HG02588 (cell line): ENCODE results near the gene DLGAP1.

Experiments
- ATAC-seq: cut with Tn5 transposase; IDR thresholded peaks from one replicate; pipeline ENCODE4 v1.9.1; 2021; ENCODE audit warnings: mild to moderate bottlenecking, moderate library complexity; ENCODE audit not compliant: unreplicated experiment

Gene DLGAP1

DNA sequence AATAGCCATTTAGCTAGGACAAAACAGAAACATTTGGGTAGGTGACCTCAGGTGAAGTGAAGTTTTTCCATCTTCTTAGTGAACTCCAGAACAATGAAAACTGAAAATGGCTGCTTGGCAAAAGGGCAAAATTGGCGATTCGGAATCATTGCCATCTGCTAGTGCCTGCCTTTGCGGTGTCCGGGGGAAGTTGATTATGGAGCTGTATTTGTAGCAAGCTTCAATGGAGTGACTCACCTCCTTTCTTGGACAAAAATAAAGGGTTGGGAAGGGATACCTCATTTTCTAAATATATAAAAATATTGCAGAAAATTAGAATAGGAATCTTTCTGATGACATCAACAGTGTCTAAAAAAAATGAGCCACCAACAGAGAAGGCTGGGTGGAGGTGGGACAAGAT, 544.6 kb downstream of the DLGAP1 start:
- ATAC-seq: no peak

DNA sequence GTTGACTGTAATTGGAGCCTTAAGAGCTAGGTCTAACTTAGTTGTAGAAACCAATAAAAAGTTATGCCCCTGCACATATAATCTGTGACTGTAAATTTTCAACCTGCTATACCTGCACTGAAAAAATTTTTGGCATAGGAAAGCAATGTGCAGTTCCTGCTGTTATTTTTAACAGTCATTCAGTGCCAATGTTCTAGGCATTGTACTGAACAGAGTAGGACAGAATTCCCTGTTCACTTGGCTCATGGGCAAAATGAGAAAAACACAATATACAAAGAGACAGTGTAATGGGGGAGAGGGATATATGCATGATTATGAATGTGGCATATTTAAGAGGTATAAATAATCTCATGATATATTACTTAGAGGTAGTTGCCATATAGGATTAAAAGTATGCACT, 547.2 kb downstream of the DLGAP1 start:
- no peak for ATAC-seq

DNA sequence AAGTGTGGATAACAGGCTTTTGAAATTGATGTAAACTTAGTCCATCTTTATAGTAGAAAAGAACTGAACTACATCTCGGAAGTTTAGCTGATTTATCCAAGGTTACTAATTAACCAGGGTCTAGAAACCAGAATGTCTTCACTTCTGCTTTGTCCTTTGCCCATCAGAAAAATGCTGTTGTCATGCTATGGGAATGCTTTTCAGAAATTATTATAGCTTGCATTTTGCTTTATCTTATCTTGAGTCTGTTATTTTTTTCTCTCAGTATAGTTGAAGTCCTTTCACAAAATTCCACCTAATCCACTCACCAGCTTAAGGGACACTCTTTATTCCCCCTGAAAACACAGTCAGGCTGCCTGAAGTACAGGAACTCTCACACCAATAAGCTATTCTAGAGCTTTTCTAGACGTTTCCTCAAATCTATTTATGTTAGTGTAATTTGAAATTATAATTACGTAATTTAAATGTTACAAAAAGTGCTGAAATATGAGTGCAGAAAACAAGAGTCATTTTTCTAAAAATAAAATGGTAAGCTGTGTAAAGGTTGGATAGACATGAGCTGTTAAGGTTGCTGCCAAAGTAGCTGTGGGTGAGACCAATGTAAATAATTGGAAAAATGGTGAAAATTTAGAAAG, 548.9 kb downstream of the DLGAP1 start:
- ATAC-seq: no peak

DNA sequence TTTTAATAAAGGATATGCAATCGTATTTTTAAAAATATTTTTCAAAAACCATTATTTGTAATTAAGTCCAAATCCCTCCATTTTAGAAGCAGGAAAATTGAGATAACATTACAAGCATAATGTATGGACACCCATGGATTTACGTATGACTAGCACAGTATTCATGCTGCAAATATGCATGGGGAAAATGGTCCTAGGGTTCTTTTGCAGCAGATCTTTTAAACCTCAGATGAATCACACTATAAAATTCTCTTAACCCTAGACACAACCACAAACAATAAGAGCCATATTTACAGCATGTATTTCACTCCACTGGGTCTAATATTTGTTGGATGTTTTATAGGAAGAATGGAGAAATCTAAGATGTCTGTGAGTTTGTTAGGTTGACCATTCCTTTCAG, 551.8 kb downstream of the DLGAP1 start:
- no peak for ATAC-seq

DNA sequence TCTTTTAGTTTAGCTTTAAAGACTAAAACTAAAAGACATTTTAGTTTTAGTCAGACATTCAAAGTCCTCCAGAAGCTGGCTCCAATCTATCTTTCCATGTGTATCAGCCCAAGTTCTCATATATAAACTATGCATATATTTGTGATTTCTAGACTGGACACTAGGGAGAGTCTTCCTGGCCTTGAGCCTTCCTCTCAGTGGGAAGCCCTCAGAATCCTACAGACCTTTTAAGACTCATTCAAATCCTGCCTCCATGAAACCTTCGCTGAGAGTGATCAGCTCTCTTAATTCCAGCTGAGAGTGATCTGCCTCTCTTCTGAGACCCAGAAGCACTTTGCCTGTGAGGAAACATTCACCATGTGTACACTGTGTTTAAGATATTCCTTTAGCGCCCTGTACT, 552.4 kb downstream of the DLGAP1 start:
- ATAC-seq: no peak

DNA sequence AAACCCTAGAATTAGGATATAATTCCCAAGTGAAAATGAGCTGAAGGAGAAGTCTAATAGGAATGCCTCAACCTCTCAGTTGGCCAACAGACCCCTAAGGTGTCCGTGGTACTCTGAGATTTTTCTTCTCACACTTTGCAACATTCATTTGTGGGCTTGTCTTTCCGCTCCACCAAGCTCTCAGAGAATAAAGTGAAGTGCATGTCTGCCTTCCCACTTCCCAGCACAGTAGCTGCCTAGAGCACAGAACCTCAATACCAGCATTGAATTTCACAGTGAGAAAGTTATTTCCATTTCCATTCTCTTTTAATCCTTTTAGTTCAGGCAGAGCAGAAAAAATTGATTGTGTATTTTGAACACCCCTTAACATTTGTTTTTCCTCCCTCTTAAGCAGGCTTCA, 553.3 kb downstream of the DLGAP1 start:
- no peak for ATAC-seq

DNA sequence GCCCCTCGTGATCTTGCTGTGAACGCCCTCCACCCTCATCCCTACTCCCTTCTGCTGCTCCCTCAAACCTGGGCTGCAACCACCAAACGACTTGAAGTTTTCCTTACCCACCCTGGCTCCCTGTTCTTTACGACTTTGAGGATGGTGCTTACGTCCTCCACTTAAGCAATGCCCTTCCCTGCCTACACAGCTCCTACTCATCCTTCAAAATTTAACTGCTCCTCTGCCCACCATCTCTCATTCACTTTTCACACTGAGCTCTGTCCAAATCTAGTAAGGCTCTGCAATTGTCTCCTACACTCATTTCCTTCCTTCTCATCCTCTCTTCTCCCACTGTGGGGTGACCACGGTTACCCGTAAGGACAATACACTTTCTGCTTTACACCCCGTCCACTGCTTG, 554.1 kb downstream of the DLGAP1 start:
- ATAC-seq: no peak

DNA sequence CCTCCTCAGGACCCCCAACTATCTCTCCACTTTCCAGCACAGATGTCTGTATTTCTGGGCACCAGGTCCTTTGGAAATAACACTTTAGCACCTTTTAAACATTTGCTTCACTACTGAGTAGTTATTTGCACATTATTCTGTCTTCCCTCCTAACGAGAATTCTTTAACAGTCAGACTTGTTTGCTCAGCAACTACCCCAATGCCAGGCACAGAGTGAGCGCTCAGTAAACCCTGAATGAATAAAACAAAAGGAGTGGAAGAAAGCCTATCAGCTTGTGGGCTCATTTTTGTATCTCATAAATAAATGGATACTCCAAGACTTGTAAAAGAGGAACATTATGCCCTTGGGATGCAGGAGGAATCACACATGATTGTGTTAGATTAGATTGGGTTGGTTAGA, 554.8 kb downstream of the DLGAP1 start:
- ATAC-seq: no peak

DNA sequence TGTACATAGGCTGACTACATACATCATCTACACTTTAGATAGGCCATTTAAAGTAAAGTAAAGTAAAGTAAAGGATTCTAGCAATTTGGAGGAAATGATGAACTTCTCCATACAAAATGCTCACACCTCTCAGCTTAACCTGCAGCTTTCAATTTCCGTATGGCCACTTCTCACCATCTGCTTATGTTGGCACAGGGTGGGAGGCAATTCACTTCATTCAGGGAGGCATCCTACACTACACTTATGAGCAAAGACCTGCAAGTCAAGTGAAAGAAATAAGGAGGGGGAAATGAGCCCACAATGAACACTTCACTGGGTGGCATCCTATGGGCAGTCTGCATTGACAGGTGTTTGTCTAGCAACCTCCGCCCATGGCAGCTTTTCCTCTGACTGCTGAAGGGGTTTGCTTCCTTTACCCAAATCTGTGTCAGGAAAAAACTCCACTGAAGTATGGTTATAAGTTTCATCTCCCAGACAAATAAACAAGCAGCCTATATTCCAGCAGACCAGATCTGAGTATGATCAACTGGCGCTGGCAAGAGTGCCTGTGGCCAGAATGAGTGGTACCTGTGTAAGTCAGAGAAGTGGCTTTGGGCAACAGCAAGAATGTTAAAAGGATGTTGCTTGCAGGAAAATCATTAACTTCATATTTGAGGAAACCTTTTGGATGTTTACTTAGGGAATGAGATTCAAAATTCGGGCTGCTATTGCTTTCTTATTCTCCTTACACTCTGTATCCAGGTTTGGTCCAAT, 556.1 kb downstream of the DLGAP1 start:
- ATAC-seq: no peak

DNA sequence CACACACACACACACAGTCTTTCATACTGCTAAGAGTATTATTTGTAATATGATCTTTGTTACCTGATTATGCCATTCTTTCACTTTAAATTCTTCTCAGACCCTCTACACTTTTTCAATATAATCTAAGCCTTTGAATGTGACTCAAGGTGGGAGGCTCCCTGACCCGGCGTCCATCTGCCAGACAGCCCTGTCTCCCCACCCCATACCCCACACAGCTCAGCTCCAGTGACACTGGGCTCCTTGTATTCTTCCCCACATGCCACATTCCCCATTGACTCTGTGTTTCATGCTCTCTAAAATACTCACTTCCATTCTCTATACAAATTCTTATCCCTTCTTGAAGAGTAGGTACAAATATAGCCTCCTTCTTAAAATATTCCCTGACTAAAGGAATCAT, 563.0 kb downstream of the DLGAP1 start:
- ATAC-seq: no peak

DNA sequence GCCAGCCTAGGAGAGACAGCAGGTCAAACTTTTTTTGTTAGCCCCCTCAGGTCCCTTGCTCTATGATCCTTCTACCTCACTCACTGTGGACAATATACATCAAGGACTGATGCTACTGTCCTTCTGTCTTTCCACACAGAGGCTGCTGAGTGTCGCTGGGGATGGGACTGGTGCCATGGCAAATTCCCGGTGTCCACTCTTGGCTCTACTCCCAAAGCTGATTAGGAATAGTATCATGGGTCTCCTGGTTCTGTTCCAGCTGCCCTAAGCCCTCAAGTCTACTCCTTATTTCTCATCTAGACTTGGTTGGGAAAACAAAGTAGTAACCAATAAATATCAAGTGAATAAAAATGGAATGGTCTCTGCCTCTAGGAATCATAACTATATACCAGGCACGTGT, 563.9 kb downstream of the DLGAP1 start:
- ATAC-seq: no peak

DNA sequence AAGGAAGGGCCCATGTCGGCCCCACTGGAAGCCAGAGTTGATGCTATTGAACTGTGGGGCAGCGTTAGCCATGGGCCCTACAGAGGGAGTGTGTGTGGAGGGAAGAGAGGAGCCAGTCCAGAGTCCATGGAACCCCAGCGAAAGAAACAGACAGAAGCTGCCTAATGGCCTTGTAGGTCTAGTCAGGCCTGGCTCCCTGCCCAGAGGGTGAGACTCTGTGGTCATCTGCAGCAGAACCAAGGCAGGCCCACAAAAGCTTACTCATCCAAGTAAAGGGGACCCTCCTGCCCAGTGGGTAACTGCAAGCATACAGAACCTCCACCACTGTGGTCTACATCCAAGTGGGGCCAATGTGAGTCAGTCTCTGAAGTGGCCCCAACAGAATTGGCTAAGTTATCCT, 565.3 kb downstream of the DLGAP1 start:
- no peak for ATAC-seq

DNA sequence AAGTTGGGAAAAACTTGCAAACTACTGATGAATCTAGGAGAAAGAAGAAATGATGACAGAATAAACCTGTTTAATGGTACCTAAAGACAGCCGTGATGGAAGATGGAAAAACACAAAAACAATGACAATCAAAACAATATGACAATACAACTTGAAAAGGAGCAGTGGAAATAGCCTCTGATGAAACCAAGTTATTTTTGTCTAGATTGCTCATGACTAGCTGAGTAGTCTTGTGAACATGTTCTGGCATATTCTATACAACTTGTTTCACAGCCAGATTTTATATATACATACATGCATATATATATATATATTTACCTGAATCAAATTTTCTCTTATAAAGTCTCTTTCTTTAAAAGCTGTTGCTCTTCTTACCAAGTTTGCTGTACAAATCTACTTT, 566.0 kb downstream of the DLGAP1 start:
- no peak for ATAC-seq

DNA sequence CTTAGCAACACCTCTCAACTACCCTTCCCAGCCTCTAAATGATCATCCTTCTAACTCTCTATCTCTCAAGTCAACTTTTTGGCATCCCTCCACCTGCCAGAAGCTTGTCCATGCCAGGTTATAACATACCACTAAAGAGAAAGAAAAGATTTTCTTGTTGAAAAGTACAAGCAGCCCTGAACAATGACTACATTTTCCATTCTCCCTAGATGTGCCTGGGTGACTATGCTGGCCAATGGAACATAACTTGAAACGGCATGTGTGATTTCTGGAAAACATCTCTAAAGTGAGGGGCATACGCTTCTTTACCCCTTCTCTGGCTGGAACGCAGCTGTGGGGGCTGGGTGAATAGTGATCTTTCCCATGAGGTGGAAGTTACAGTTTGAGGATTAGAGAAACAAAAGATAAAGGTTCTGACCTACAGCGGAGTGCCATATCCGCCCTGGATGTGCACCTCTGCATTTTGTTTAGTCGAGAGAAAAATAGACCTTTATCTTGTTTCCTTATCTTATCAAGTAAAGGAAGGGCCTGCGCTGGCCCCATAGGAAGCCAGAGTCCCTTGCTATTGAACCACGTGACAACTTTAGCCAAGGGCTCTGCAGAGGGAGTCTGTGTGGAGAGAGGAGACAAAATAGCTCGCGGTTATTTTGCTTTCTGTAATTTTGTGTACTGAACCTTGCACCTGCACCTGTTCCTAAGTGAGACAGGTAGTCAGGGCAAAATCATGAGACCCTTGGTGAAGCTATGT, 568.4 kb downstream of the DLGAP1 start:
- no peak for ATAC-seq

DNA sequence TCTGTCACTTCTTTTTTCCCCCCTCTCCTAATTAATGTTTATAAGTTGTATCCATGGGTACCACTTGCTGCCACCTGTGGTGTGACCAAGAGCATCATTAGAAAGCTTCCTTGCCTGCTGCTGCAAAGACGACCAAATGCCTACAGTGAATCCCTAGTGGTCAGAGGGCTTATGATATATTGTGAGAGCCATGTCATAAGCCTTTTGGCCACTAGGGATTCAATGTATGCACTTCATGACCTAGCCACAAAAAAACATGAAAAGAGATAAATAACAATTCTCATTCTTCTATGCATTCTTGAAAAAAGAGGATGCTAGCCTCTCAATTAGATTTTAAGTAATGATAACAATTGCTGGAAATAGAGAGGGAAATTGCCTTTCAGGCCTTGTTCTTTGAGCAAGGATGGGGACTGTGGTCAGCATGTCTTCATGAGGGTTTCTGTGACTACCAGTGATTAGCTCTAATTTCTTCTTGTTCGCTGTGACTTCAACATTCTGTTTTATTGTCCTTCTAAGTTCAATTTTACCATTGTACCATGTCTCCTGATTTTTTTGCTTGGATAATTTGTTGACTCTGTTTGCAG, 569.8 kb downstream of the DLGAP1 start:
- no peak for ATAC-seq

DNA sequence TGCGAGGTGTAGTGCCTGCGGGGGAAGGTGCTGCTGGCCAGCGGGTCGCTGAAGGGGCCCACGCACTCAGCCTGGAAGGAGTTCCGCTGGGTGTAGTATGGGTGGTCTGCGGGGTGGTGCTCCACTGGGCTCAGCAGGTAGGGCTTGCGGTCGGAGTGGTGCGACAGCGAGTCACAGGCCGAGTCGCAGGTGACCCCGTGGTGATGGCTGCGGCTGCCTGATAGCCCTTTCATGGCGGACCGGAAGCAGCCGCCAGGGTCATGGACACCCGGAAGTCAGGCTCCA, 575.3 kb downstream of the DLGAP1 start:
- no peak for ATAC-seq

DNA sequence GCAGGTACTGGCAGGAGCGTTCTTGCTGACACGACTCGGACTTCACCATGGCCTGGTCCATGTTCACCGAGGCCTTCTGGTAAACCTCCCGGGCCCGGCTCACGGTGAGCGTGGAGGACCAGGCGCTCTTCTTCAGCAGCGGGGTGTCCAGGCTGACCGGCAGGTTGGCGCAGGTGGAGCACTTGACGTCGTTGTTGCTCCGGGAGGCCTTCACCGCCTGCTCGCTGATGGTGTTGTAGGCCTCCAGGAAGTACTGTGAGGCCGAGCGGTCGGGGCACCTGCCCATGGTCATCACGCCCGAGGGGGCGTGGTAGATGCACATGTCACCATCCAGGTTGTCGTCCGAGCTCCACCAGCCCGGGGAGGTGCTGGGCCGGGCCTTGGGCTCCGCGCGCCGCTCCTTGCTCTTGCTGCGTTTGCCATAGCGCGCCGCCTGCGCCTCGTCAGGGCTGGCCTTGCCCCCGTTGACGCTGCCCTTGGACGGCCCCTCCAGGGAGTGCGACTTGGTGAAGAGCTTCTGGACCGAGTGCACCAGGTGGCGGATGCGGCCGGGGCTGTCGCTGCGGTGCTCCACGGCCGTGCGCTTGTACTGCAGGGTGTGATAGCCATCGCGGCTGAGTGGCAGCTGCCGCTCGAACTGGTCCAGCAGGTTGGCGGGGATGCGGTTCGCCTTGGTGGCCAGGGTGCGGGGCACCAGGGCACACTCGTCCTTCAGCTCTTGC, 575.8 kb downstream of the DLGAP1 start:
- ATAC-seq: no peak

DNA sequence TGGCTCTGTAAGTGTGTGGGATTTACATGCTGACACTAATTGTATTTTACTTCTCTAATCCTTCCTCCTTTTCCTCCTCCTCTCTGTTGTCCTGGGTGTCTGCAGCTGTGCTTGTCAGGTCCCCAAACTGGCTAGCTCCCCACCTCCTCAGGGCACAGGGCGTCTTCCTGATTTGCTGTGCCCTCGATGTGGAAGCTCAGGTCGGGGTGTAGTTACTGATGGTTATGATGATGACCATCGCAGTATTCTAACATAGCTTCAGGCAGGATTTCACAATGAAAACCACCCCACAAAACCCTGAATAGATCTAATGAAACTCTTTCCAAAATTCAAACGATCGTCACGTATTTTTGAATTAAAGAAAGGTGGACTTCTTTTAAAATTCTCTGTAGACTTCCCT, 576.7 kb downstream of the DLGAP1 start:
- no peak for ATAC-seq

DNA sequence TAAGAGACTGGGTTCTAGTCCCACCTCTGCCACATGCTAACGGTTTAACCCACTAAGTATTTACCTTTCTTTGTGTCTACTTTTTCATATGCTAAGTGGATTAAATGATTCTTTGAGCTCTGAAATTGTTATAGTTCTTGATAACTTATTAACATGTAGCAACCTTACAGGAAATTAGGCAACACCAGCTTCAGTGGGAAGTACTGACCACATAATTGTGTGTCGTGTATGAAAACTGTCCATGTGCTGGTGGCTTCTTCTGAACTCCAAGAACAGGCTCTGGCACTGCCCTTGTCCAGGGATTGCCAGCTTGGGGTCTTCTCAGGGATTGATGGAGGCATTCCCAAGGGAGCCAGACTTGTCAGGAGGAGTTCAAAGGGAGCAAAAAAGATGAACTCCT, 577.4 kb downstream of the DLGAP1 start:
- ATAC-seq: no peak

DNA sequence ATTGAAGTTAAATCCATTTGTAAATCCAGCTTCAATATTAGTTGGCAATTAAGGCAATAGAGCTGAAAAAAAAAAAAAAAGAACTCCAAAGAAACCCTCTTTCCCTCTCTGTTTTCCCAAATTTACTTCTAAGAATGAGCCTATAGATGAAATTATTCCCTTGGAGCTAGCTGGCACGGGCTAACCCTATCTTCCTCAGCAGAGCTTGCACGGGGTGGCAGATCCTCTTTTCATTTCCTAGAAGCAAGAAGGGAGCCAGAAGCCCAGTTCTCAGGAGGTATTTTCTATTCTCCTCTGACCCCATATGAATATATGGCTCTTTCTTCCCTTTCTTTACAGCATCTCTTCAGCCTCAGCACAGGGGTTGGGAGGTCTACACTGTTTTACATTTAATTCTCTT, 579.1 kb downstream of the DLGAP1 start:
- no peak for ATAC-seq

DNA sequence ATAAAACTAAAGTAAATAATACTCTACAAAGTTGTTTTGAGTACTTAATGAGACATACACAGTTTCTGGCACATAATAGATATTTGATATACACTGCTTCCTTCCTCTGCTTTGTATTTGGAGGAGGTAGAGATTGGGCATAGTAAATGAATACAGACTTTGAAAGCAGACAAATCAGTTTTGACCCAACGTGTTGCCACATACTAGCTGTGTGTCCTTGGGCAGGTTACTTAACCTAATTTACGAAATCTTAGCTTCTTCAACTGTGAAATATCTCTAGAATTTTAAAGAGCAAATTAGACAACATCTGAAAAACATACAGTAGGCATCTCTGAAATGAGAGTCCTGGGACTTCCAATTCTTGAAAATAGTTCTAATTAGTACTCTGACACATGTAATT, 579.7 kb downstream of the DLGAP1 start:
- ATAC-seq: no peak
